ENCODE measurements around the gene TFF3.

Gene TFF3

DNA sequence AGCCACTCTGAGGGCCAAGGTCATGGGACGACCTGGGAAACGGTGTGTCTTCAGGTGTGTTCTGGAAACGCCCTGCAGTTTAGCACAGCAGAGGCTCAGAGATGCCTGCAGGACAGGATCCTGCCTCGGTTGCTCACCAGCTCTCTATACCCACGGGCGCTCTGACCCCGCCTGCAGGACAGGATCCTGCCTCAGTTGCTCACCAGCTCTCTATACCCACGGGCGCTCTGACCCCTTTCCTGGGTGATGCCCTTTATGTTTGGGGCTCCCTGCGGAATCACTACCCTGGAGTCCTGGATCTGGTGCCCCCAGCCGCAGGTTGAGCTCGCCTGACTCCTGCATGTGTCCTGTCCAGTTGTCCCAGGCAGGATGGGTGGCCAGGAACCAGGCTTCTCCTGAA lies 32.5 kb downstream of the TFF3 start:
- no peak overlapping the region for H3K27ac ChIP-seq
- TF ChIP-seq, protein P1, sequence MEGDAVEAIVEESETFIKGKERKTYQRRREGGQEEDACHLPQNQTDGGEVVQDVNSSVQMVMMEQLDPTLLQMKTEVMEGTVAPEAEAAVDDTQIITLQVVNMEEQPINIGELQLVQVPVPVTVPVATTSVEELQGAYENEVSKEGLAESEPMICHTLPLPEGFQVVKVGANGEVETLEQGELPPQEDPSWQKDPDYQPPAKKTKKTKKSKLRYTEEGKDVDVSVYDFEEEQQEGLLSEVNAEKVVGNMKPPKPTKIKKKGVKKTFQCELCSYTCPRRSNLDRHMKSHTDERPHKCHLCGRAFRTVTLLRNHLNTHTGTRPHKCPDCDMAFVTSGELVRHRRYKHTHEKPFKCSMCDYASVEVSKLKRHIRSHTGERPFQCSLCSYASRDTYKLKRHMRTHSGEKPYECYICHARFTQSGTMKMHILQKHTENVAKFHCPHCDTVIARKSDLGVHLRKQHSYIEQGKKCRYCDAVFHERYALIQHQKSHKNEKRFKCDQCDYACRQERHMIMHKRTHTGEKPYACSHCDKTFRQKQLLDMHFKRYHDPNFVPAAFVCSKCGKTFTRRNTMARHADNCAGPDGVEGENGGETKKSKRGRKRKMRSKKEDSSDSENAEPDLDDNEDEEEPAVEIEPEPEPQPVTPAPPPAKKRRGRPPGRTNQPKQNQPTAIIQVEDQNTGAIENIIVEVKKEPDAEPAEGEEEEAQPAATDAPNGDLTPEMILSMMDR (conservative IDR thresholded peaks at IDR 0.05), result no peak

DNA sequence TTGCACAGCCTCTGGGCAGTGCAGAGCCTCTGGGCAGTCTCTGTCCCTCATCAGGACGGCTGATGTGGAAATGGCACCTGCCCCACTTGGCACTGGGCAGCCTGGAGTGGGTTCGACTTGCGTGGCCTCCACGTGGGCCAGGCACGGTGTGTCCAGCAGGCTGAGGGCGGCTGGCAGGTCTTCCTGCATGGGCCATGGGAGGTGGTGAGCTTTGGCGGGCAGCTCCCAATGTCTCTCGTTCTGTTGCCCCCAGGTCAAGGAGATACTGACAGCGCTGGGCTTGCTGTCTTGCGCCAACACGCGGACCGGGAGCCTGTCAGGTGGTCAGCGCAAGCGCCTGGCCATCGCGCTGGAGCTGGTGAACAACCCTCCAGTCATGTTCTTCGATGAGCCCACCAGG lies 33.2 kb downstream of the TFF3 start:
- TF ChIP-seq, protein P1 (conservative IDR thresholded peaks at IDR 0.05), result no peak
- no peak overlapping the region for H3K27ac ChIP-seq

DNA sequence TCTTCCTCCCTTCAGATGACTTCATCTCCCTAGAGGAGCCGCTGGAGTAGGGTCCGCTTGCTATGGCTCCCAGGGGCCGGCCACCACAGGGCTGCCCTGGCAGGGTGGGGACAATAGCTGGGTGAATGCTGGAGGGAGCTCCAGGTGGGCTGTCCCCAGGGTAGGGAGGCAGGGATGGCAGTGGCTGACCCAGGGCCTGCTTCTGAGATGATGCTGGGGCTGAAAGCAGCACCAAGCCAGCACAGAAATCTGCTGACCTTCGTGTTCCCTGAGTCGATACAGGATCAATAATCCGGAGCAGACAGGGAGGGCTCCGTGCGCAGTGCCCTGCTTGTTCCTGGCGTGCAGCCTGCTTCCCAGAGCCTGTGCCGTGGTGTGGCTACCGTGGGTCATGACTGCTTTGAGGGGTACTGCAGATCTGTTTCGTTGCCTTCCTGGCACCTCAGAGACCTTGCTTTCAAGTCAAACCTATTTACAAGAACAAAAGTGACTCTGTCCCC lies 34.0 kb downstream of the TFF3 start:
- no peak overlapping the region for H3K27ac ChIP-seq

DNA sequence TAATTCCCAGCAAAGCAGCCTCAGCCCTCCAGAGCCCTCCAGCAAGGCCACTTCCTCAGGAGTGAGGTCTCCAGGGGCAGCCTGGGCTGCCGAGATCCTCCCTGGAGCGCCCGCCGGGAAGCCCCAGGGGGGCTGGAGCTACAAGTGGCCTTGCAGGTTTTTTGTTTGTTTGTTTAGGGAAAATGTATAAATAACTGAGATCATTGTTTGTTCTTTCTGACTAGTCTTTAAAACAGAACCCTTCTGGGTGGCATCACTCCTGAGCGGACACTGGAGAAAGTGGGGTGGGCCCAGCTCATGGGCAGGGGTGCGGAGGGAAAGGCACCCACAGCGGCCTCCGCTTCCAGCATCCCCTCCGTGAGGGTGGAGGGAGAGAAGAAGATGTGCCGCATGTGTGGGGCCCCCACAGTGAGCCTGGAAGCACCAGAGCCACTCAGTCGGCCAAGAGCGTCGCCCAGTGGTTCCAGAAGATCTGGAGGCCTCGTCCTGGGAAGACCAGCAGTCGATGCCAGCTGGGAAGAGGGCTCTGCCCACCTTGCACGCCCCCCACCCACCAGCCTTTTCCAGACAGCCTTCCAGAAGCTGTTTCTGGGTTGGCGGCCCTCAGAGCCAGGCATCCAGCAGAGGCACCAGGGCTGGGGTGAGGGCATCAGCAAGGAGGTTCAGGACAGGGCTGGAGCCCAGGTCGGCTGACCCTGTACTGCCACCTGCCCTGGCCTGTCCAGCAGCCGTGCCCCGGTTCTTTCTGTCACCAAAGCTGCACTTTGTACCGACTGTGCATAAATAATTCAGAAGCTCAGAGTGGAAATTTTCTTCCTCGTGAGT lies 34.6 kb downstream of the TFF3 start:
- H3K27ac ChIP-seq, result no peak overlapping the region
- TF ChIP-seq, protein P1 (conservative IDR thresholded peaks at IDR 0.05), result no peak

More for the DNA sequence above, 34.0 kb downstream of the TFF3 start:
- TF ChIP-seq, protein P1 (conservative IDR thresholded peaks at IDR 0.05), result no peak

DNA sequence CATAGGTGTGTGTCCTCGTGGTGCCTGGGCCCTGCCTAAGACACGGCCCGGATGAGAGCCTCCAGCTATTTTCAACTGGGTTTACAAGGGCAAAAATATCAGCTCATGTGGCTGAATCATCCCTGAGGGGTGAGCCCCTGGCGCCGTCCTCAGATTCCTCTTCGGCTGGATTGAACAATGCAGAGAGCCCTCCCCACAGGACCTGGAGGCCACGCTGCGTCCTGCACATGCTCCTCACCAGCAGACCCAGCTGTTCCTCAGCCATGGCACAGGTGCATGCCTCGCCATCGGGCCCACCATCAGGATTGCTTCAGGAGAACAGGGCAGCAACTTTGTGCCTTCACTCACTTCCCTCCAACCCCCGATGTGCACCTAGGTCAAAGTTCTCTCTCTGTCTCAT lies 35.3 kb downstream of the TFF3 start:
- TF ChIP-seq, protein P1 (conservative IDR thresholded peaks at IDR 0.05), result no peak
- H3K27ac ChIP-seq, result no peak overlapping the region

DNA sequence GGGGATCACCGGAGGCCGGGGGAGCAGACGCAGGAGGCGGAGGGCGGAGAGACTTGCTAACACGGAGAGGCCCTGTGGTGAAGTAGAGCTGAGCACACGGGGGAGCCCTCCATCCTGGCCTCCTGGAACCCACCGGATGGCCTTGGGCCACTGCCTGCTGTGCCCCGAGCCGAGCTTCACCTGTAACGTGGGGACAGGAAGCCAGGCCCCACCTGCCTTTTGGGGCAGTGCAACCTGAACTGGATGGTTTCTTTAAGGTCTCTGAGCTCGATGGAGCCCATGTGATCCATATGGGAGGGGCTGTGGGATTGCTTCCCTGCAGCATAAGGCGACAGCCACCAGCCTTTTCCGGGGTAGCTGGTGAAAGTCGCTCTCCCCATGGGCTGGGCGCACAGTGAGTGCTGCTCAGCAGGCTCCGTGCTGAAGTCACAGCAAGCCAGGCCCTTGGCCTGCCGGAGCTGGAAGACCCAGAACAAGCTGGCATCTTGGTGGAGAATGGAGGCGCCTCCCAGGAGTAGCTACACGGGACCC lies 35.8 kb downstream of the TFF3 start:
- H3K27ac ChIP-seq, result no peak overlapping the region
- TF ChIP-seq, protein P1 (conservative IDR thresholded peaks at IDR 0.05), result no peak

DNA sequence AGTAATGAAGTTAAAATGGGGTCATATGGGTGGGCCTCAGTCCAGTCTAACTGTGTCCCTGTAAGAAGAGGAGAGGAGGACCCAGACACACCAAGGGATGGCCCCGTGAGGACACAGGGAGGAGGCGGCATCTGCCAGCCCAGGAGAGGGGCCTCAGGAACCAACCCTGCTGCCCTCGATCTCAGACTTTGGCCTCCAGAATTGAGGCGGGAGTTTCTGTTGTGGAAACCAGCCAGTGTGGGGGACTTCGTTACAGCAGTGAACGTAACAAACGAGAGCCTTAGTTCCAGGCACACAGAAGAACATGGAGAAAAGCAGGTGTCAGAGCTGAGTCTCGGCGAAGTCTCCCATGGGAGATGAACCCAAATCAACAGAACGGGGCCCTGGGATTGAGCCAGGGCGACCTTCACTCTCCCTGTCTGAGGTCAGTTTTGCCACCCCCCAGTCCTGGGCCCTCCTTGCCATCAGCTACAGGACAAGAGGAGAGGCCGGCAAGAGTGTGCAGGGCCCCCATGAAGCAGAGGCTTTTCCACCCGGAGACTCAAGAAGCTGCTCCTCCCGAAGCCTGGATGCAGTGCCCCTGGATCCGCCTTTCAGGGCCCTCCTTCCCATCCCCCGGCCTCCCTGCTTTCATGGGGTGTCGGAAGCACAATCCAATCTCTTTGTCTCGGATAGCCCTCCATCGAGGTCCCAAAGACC lies 36.6 kb downstream of the TFF3 start:
- TF ChIP-seq, protein P1 (conservative IDR thresholded peaks at IDR 0.05), result no peak
- H3K27ac ChIP-seq, result no peak overlapping the region
